Stimulated activated CD8-positive, alpha-beta memory T cell treated with anti-CD3 and anti-CD28 coated beads, Interleukin-7, amount 100 ng/mL, for 48 hours (primary cell): ENCODE results near the gene LIPE.
A peak's percentile ranks its signal among the peaks of the same experiment; 100 is the strongest.

Experiments
- DNase-seq, 2 donors: peaks; one replicate each; pipeline ENCODE4 v3.0.0-alpha.2; 2020; ENCODE audit warnings: low read depth in 1 of 2; ENCODE audit errors: extremely low read depth in 1 of 2

LIPE gene

DNA sequence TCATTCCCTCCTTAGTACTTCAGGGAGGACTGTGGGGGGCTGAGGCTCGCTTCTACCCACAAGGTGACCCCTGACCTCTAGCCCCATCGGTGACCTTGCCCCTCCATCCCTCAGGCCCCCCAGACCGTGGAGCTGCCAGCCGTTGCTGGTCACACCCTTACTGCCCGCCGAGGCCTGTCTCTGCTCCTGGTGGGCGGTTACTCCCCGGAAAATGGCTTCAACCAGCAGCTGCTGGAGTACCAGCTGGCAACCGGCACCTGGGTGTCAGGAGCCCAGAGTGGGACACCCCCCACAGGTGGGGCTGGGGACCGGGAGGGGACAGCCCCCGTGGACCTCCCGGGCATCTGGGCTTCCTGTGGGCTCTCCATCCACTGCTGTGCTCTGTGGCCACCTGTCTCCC is 69.9 kb downstream of the LIPE start:
- DNase-seq = no peak

DNA sequence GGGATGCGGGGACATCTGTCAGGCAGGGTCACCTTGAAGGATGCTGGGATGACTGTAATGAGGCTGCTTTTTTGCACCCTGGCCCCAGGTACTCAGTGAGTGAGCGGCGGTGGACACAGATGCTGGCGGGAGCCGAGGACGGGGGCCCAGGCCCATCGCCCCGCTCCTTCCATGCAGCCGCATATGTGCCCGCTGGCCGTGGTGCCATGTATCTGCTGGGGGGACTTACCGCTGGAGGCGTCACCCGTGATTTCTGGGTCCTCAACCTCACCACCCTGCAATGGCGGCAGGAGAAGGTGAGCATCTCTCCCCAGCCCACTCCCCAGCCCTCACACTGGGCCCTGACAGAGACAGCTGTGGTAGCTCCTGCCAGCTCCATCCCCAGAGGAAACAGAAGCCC is 70.5 kb downstream of the LIPE start:
- DNase-seq = no peak

DNA sequence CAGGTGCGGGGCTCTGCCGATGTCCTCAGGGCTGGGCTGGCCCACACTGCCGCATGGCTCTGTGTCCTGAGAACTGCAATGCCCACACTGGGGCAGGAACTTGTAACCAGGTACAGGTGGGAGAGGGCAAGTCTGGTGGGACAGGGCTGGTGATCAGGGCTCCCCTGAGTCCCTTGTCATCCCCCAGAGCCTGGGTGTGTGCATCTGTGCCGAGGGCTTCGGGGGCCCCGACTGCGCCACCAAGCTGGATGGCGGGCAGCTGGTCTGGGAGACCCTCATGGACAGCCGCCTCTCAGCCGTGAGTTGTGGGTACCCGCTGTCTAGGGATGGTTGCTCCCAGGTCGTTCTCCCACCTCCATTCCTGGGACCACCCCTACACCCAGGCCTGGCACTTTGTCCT is 71.3 kb downstream of the LIPE start:
- no peak for DNase-seq

DNA sequence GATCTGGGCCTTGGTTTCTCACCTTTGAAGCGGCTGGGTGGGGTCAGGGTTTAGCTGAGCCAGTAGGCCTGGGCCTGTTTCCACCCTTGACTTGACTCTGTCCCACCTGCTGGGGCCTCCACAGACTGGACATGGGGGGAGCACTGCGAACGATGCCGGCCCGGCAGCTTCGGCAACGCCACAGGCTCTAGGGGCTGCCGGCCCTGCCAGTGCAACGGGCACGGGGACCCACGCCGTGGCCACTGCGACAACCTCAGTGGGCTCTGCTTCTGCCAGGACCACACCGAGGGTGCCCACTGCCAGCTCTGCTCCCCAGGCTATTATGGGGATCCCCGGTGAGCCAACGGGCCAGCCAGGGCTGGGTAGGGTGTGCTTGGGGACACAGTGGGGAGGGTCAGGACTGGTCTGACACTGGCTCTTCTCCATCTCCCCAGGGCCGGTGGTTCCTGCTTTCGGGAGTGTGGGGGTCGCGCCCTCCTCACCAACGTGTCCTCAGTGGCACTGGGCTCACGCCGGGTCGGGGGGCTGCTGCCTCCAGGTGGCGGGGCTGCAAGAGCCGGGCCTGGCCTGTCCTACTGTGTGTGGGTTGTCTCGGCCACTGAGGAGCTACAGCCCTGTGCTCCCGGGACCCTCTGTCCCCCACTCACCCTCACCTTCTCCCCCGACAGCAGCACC is 73.7 kb downstream of the LIPE start:
- DNase-seq = no peak

DNA sequence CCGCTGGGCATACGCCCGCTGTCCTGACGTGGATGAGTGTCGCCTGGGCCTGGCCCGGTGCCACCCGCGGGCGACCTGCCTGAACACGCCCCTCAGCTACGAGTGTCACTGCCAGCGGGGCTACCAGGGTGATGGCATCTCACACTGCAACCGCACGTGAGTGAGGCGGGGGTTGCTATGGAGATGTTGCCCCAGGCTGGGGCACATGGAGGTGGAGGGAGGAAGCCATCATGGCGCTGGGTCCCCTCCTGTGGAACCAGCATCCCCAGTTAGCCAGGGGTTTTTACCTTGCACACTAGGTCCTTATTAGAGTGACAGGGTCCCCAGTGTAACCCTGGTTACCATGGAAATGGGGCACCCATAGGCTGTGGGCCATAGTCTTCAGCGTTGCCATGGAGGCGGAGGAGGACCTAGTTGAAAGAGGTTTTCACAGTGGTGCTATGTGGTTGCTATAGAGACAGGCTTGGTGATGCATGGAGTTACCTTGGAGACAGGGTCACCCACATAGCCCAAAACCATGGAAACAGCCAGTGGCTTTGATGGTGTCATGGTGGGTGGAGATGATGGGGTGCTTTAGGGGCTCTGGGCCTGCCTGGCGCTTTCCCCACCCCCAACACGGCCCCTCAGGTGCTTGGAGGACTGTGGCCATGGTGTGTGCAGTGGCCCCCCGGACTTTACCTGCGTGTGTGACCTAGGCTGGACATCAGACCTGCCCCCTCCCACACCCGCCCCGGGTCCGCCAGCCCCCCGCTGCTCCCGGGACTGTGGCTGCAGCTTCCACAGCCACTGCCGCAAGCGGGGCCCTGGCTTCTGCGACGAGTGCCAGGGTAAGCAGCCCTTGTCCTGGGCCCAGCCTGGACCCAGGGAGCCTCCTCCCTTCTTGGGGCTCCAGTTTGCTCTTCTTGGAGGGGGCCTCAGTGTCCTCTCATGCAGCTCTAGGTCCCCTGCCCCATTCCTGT is 74.6 kb downstream of the LIPE start:
- DNase-seq = peak in 1 of 2 donors; percentile 26
